H1 (cell line): ENCODE data around the gene ZNF512B. TPM values are rescaled to one million over a fixed set of nuclear protein-coding genes. Genes with fewer than 3 reads are reported as not detected.
A peak's percentile ranks its signal among the peaks of the same experiment; 100 is the strongest.

Experiments used
- CTCF ChIA-PET: fragments of 300-600 bp; sonication (Branson Sonifier 250); formaldehyde crosslinking; loops from one replicate; lab custom pipeline; 2021; ENCODE audit not compliant: partially characterized antibody; lab: Charles Lee
- POLR2A ChIA-PET: fragments of 300-600 bp; sonication (Branson Sonifier 250); formaldehyde crosslinking; loops from one replicate; lab custom pipeline; 2021; ENCODE audit warnings: inconsistent platforms; ENCODE audit not compliant: partially characterized antibody; lab: Charles Lee
- DNase-seq, 2 experiments: peaks; one replicate each; pipeline versions ENCODE4 v3.0.0 to v3.0.0-alpha.2; 2010 to 2022; ENCODE audit warnings: low spot score in 2 of 2, low read depth in 1 of 2, mixed read lengths in 1 of 2
- FAIRE-seq: peaks from 2 replicates; lab custom pipeline; 2011; peaks lifted over from hg19 to GRCh38; lab: Jason Lieb, UNC
- H2AFZ ChIP-seq: 2 replicates; pipeline ENCODE4 v1.8.1; 2012; ENCODE audit warnings: low read length, inconsistent platforms
- H2AK5ac ChIP-seq: 2 replicates; pipeline ENCODE4 v1.6.1; 2013; ENCODE audit warnings: low read depth, low read length
- H2BK120ac ChIP-seq: replicated peaks from 2 replicates; pipeline ENCODE3; 2013; ENCODE audit warnings: low read depth, low read length, inconsistent platforms
- H2BK12ac ChIP-seq: 2 replicates; pipeline ENCODE4 v1.6.1; 2013; ENCODE audit warnings: low read depth, low read length
- H2BK15ac ChIP-seq: 2 replicates; pipeline ENCODE4 v1.6.1; 2013; ENCODE audit warnings: low read length
- H2BK20ac ChIP-seq: 2 replicates; pipeline ENCODE4 v1.6.1; 2013; ENCODE audit warnings: low read length
- H2BK5ac ChIP-seq: 2 replicates; pipeline ENCODE4 v1.6.1; 2013; ENCODE audit warnings: low read depth, low read length
- H3K14ac ChIP-seq: 2 replicates; pipeline ENCODE4 v1.6.1; 2013; ENCODE audit warnings: inconsistent platforms; ENCODE audit not compliant: insufficient read length
- H3K18ac ChIP-seq: 2 replicates; pipeline ENCODE4 v1.6.1; 2013; ENCODE audit warnings: low read length; ENCODE audit errors: extremely low read depth
- H3K23ac ChIP-seq: 2 replicates; pipeline ENCODE4 v1.6.1; 2013; ENCODE audit warnings: inconsistent platforms; ENCODE audit not compliant: insufficient read length
- H3K23me2 ChIP-seq: 2 replicates; pipeline ENCODE4 v1.6.1; 2013; ENCODE audit warnings: low read depth, low read length
- H3K27ac ChIP-seq: 2 replicates; pipeline ENCODE4 v1.6.1; 2011; ENCODE audit warnings: low read depth, low read length, inconsistent platforms
- H3K27me3 ChIP-seq, 4 experiments: replicated peaks in 1 of 4; 1 replicate in 1 of 4; 2 replicates in 3 of 4; pipeline versions ENCODE4 v1.6.1 to v1.8.1; 2011 to 2013; ENCODE audit warnings: low read length in 3 of 4, mild to moderate bottlenecking in 3 of 4, inconsistent platforms in 2 of 4, mixed read lengths in 2 of 4, moderate library complexity in 1 of 4; ENCODE audit not compliant: control insufficient read depth in 3 of 4, insufficient read depth in 3 of 4; ENCODE audit errors: extremely low read depth in 1 of 4
- H3K36me3 ChIP-seq, 4 experiments: 2 replicates each; pipeline versions ENCODE4 v1.6.1 to v1.8.1; 2011 to 2013; ENCODE audit warnings: mild to moderate bottlenecking in 4 of 4, low read length in 3 of 4, moderate library complexity in 2 of 4, control low read depth in 1 of 4, inconsistent platforms in 1 of 4; ENCODE audit not compliant: insufficient read depth in 4 of 4, control insufficient read depth in 2 of 4
- H3K4ac ChIP-seq: replicated peaks from 2 replicates; pipeline ENCODE3; 2013; ENCODE audit warnings: low read length, low read depth, mixed read lengths, inconsistent platforms; ENCODE audit not compliant: insufficient read length
- H3K4me1 ChIP-seq, 4 experiments: replicated peaks in 1 of 4; 1 replicate in 1 of 4; 2 replicates in 3 of 4; pipeline versions ENCODE4 v1.6.1 to v1.8.1; 2011 to 2013; ENCODE audit warnings: low read length in 3 of 4, inconsistent platforms in 2 of 4, mixed read lengths in 1 of 4; ENCODE audit not compliant: insufficient read depth in 4 of 4, control insufficient read depth in 3 of 4
- H3K4me2 ChIP-seq, 2 experiments: 2 replicates each; pipeline versions ENCODE4 v1.6.1 to v1.8.1; 2011 to 2013; ENCODE audit warnings: low read depth in 2 of 2, low read length in 2 of 2, control low read depth in 1 of 2, inconsistent platforms in 1 of 2, mild to moderate bottlenecking in 1 of 2; ENCODE audit not compliant: insufficient read depth in 1 of 2
- H3K4me3 ChIP-seq, 4 experiments: fragments of 200-600, 300-600 bp in 1 of 4; sonication (generic), shearing (Covaris generic), sonication (Bioruptor Twin) in 1 of 4; 2 replicates each; pipeline versions ENCODE4 v1.5.1 to v1.8.1; 2011 to 2016; ENCODE audit warnings: low read length in 4 of 4, low read depth in 3 of 4, control low read depth in 2 of 4, inconsistent platforms in 2 of 4, mild to moderate bottlenecking in 2 of 4, mixed read lengths in 1 of 4, moderate library complexity in 1 of 4; ENCODE audit not compliant: insufficient read depth in 2 of 4; ENCODE audit errors: extremely low read depth in 1 of 4
- H3K56ac ChIP-seq: replicated peaks from 2 replicates; pipeline ENCODE3; 2013; ENCODE audit warnings: low read depth, mild to moderate bottlenecking, mixed read lengths, low read length, inconsistent platforms; ENCODE audit not compliant: insufficient read length
- H3K79me1 ChIP-seq: 2 replicates; pipeline ENCODE4 v1.6.1; 2013; ENCODE audit warnings: low read depth, low read length, control low read depth
- H3K79me2 ChIP-seq, 2 experiments: 2 replicates each; pipeline versions ENCODE4 v1.6.1 to v1.8.1; 2012 to 2013; ENCODE audit warnings: low read length in 2 of 2, mild to moderate bottlenecking in 2 of 2, inconsistent platforms in 1 of 2; ENCODE audit not compliant: insufficient read depth in 2 of 2, control insufficient read depth in 1 of 2
- H3K9ac ChIP-seq, 4 experiments: replicated peaks in 1 of 4; 1 replicate in 1 of 4; 2 replicates in 3 of 4; pipeline versions ENCODE4 v1.6.1 to v1.8.1; 2011 to 2013; ENCODE audit warnings: low read depth in 3 of 4, low read length in 3 of 4, control low read depth in 2 of 4, mild to moderate bottlenecking in 2 of 4, moderate library complexity in 2 of 4, inconsistent platforms in 1 of 4; ENCODE audit errors: extremely low read depth in 1 of 4
- H3K9me3 ChIP-seq, 2 experiments: 2 replicates each; pipeline versions ENCODE4 v1.6.1 to v1.8.1; 2012 to 2013; ENCODE audit warnings: mild to moderate bottlenecking in 2 of 2, moderate library complexity in 2 of 2, control low read depth in 1 of 2, inconsistent platforms in 1 of 2, low read depth in 1 of 2, low read length in 1 of 2, mixed read lengths in 1 of 2; ENCODE audit not compliant: insufficient read depth in 2 of 2
- H4K20me1 ChIP-seq, 2 experiments: replicated peaks in 1 of 2; 2 replicates each; pipeline versions ENCODE3 to v1.8.1; 2011 to 2013; ENCODE audit warnings: inconsistent platforms in 2 of 2, low read length in 2 of 2, mild to moderate bottlenecking in 1 of 2; ENCODE audit not compliant: insufficient read depth in 2 of 2, control insufficient read depth in 1 of 2
- H4K5ac ChIP-seq: 2 replicates; pipeline ENCODE4 v1.6.1; 2013; ENCODE audit warnings: low read length, low read depth, mixed read lengths, inconsistent platforms; ENCODE audit not compliant: insufficient read length
- H4K8ac ChIP-seq: 2 replicates; pipeline ENCODE4 v1.8.0; 2013; ENCODE audit warnings: mild to moderate bottlenecking, moderate library complexity, low read length, inconsistent platforms; ENCODE audit not compliant: insufficient read depth; ENCODE audit errors: extremely low read depth
- H4K91ac ChIP-seq: replicated peaks from 2 replicates; pipeline ENCODE3; 2013; ENCODE audit warnings: low read length, mixed read lengths, inconsistent platforms; ENCODE audit not compliant: insufficient read length
- EZH2 ChIP-seq: fragments of 200-600 bp; sonication (generic); IDR thresholded peaks from 2 replicates; pipeline ENCODE4 v1.7.1; 2012; ENCODE audit warnings: low read depth, mild to moderate bottlenecking, moderate library complexity, low read length, inconsistent platforms; ENCODE audit not compliant: severe bottlenecking
- GABPA ChIP-seq: IDR thresholded peaks from 2 replicates; pipeline ENCODE4 v1.6.1; 2011; ENCODE audit warnings: mild to moderate bottlenecking, low read length, moderate library complexity, borderline replicate concordance; ENCODE audit not compliant: insufficient read depth
- GTF2F1 ChIP-seq: IDR thresholded peaks from 2 replicates; pipeline ENCODE4 v1.6.1; 2012; ENCODE audit warnings: low read depth, low read length, improper control_type of control experiment, borderline replicate concordance
- PHF8 ChIP-seq: fragments of 200-600 bp; sonication (generic); conservative IDR thresholded peaks from 2 replicates; pipeline ENCODE4 v1.7.1; 2012; ENCODE audit warnings: low read depth, mild to moderate bottlenecking, inconsistent platforms, low read length, moderate library complexity
- POLR2AphosphoS5 ChIP-seq: IDR thresholded peaks from 2 replicates; pipeline ENCODE4 v1.6.1; 2011; ENCODE audit warnings: low read depth, low read length
- WGBS, 2 experiments: shearing (Covaris generic) in 1 of 2; methylation state at CpG; one replicate each; pipeline versions ENCODE4 v1.1.6 to v1.1.7; 2013 to 2015; ENCODE audit warnings: low lambda C conversion rate in 2 of 2, mixed read lengths in 2 of 2, inconsistent platforms in 1 of 2, low coverage in 1 of 2, missing lambda C conversion rate in 1 of 2; ENCODE audit not compliant: insufficient replicate concordance in 2 of 2, insufficient coverage in 1 of 2, insufficient read length in 1 of 2; ENCODE audit errors: extremely low coverage in 1 of 2, missing lambda C conversion rate in 1 of 2; 5-methylcytosine and 5-hydroxymethylcytosine counted together
- polyA plus RNA-seq, 7 experiments: library from polyadenylated mRNA; depleted of rRNA in 3 of 7; stranded (reverse) in 5 of 7; unstranded in 2 of 7; fragments of >200 nt in 5 of 7; fragments of 200-250 nt in 2 of 7; gene quantifications; 1 replicate in 5 of 7; 2 replicates in 1 of 7; 4 replicates in 1 of 7; pipeline versions ENCODE4 v1.2.1 to v1.2.3, GENCODE V29; 2011 to 2013; ENCODE audit warnings: missing spikeins in 2 of 7, mixed read lengths in 2 of 7
- total RNA-seq: library from RNA; stranded (reverse); fragmentation: NEBNext Ultra II Directional; extraction: Animal tissue kit (Norgen Biotek cat#: 25700); gene quantifications from 2 replicates; pipeline ENCODE4 v1.2.1, GENCODE V29; 2021

ZNF512B gene
- total and polyA plus RNA-seq, 2 of the 8 experiments (the other 6 are each of a cell fraction or from before 2014, with no cell fraction given) = 7.3 to 26.6 TPM

GRCh38 chr20:63972312-63973159, 2.8 kb upstream of the ZNF512B start:
- Histone ChIP-seq H3K18ac (no peak overlapping the region), H3K4ac (no peak overlapping the region), H3K9me3 (peaks cover 10 to 12% of the 10 kb centered on the region in 2 experiments), H3K79me2 (no peaks in the 10 kb centered on the region; a peak in 1 of 4 replicates), H3K4me3 (no peak overlapping the region), H2BK120ac (no peak overlapping the region), H4K20me1 (peaks cover 2 to 8% of the 10 kb centered on the region in 2 experiments), H2BK5ac (no peak overlapping the region), H3K9ac (0 out of 7 replicates have a peak overlapping the region, but pooled peaks of 1 of the 4 experiments have one; percentile 19), H4K8ac (no peak overlapping the region), H2BK15ac (peak overlapping the region; percentile 55; the same call in 1 of the 2 replicates), H3K36me3 (peaks cover 0 to 9% (median 5%) of the 10 kb centered on the region in 4 experiments; a peak in 4 of 8 replicates), H3K4me2 (peak overlapping the region in 1 of 2 experiments; percentile 5; a peak in 1 of 4 replicates), H2AK5ac (peak overlapping the region; percentile 92), H3K79me1 (peaks cover 4% of the 10 kb centered on the region), H2AFZ (no peak overlapping the region), H3K14ac (no peak overlapping the region), H3K4me1 (peaks cover 0 to 13% (median 7%) of the 10 kb centered on the region in 4 experiments; a peak in 6 of 7 replicates), H2BK20ac (0 out of 2 replicates have a peak overlapping the region, but pooled peaks have one; percentile 40), H4K91ac (peak overlapping the region; percentile 44), H3K27ac (no peak overlapping the region), H3K23me2 (peaks cover 12% of the 10 kb centered on the region; the same call in 1 of the 2 replicates), H3K23ac (no peak overlapping the region), H3K27me3 (peaks cover 0 to 6% (median 2%) of the 10 kb centered on the region in 4 experiments; a peak in 2 of 7 replicates), H4K5ac (no peak overlapping the region), H3K56ac (no peak overlapping the region), H2BK12ac (peak overlapping the region; percentile 86; the same call in 1 of the 2 replicates)
- CTCF ChIA-PET = interaction anchor here (0.7 to 5.0 kb wide), 16 partner anchors 11 to 451 kb away, joined by 3 to 58 read pairs (median 4); partner anchors contain the start of gene C20orf204
- FAIRE-seq = no peak
- POLR2A ChIA-PET = interaction anchor here (1.8 kb wide), 1 partner anchor 16 kb away, joined by 10 read pairs; the partner anchor contains the start of gene UCKL1
- TF ChIP-seq GTF2F1 = no peak
- TF ChIP-seq PHF8 = no peak
- no peak for TF ChIP-seq POLR2AphosphoS5
- TF ChIP-seq EZH2 = peak; percentile 15
- TF ChIP-seq GABPA = no peak
- DNase-seq = no peak
- WGBS, 2 experiments = 89% methylated on average over 18 of the region's 18 CpGs; no CpG with 5 or more reads in 1 of the 2 experiments
